ENCODE results near the gene CCDC157.

- TF ChIP-seq CTCF (IDR thresholded peaks at IDR 0.05) (no peak), ZFX (IDR thresholded peaks at IDR 0.05; ENCODE audit: borderline replicate concordance) (no peak)
These were observed 48.9 kb downstream of the CCDC157 start for GRCh38 chr22:30405731-30406130.
